HEK293T (cell line): ENCODE measurements around the gene TOR4A.

Experiments
- ELF4 ChIP-seq: fragments of 450-650 bp; IDR thresholded peaks from 2 replicates; pipeline ENCODE4 v1.6.1; 2017; ENCODE audit warnings: antibody characterized with exemption
- FOXM1 ChIP-seq: fragments of 450-650 bp; IDR thresholded peaks from 2 replicates; pipeline ENCODE4 v1.6.1; 2017; ENCODE audit warnings: mild to moderate bottlenecking, borderline replicate concordance
- NFRKB ChIP-seq: fragments of 450-650 bp; IDR thresholded peaks from 2 replicates; pipeline ENCODE4 v1.6.1; 2016; ENCODE audit warnings: mild to moderate bottlenecking, moderate library complexity
- SP1 ChIP-seq: fragments of 450-650 bp; IDR thresholded peaks from 2 replicates; pipeline ENCODE4 v1.6.1; 2017
- SUZ12 ChIP-seq: fragments of 450-650 bp; IDR thresholded peaks from 2 replicates; pipeline ENCODE4 v1.6.1; 2016; ENCODE audit warnings: mild to moderate bottlenecking
- TARDBP ChIP-seq: fragments of 450-650 bp; IDR thresholded peaks from 2 replicates; pipeline ENCODE4 v1.6.1; 2016
- ZNF384 ChIP-seq: fragments of 450-650 bp; IDR thresholded peaks from 2 replicates; pipeline ENCODE4 v1.6.1; 2016
- TF ChIP-seq, protein P1 (sequence below): fragments of 450-650 bp; IDR thresholded peaks from 2 replicates; pipeline ENCODE4 v1.6.1; 2016

DNA sequence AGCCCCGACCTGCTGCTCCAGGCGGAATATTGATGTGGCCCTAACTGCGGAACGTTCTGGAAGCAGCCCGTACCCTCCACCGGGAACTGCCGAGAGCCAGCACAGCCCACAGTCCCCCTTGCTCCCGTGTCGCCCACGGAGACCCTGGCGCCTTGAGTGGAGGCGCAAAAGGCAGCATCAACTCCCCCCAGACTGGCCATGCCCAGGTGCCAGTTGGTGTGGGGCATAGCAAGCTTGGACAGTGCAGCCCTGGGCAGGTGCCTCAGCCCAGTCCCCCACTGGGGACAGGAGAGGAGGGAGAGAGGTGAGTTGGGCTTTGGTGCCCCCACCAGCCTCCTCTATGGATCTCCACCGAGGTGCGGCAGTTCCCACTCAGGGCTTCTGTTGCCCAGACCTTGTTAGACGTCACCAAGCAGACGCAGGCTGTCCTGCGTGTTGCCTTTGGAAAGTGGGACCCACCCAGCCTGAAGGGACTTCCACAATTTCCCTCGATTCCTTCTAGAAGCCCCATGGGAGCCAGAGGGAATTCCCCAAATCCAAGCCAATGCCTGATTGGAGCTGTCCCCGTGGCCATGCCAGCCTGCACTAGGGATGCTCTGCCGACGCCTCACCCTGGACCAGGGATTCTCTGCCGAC is 44.3 kb downstream of the TOR4A start:
- TF ChIP-seq TARDBP (no peak), ELF4 (no peak), NFRKB (no peak), ZNF384 (no peak), FOXM1 (no peak), SUZ12 (no peak), SP1 (no peak)
- TF ChIP-seq, protein P1, sequence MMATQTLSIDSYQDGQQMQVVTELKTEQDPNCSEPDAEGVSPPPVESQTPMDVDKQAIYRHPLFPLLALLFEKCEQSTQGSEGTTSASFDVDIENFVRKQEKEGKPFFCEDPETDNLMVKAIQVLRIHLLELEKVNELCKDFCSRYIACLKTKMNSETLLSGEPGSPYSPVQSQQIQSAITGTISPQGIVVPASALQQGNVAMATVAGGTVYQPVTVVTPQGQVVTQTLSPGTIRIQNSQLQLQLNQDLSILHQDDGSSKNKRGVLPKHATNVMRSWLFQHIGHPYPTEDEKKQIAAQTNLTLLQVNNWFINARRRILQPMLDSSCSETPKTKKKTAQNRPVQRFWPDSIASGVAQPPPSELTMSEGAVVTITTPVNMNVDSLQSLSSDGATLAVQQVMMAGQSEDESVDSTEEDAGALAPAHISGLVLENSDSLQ, result no peak
